GM20431 (cell line): ENCODE results near the gene UBAC2.

Source experiments
- in situ Hi-C: fragments of 300-500 bp; cut with MseI, MboI; formaldehyde crosslinking; loops from one replicate; pipeline ENCODE4 v1.15.0; 2020; ENCODE audit warnings: low sequenced_read_pairs; ENCODE audit not compliant: unreplicated experiment

The UBAC2 gene

DNA sequence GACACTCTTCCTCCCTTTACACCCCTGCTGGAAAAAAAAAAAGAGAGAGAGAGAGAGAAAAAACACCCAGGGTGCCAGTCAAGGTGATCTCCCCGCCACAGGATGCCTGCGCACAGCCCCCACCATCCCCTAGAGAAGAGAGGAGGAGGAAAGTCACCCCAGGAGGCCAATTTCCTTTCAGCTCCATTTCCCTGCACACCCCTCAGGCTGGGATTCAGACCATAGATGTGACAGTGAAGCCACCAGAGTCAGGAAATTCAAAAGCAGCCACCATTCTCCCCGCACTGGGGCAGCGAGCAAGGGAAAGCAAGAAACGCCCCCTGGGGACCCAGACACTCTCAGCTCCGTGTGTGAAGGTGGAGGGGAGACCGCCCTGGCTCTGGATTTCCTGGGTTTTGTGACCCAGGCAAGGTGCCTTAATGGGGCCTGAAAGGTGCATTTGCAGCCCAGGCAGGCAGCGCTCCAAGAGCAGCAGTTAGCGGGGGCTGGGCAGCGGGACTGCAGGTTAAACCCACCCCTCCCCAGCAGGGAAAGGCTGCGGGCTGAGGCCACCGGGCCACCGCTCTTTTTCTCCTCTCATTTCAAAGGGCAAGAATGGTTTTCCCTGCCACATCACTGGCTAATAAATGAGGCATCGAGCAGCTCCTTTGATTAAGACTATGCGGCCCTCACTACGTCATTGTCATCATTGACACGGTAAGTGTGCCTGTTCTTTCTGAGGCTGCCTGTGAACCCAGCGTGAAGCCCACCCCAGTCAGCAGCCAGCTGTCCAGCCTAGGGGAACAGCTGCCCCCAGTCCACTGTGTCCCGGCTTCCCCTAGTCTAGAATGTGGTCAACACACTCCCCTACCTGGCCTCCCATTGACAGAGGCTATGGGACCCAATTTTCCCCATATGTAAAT lies 216.8 kb downstream of the UBAC2 start:
- in situ Hi-C loops: no loop called here

GRCh38 chr13:99418103-99418842 lies 217.6 kb downstream of the UBAC2 start:
- in situ Hi-C loops: no loop called here

- in situ Hi-C loops: no loop called here
These were observed 218.1 kb downstream of the UBAC2 start for GRCh38 chr13:99418843-99419140.

DNA sequence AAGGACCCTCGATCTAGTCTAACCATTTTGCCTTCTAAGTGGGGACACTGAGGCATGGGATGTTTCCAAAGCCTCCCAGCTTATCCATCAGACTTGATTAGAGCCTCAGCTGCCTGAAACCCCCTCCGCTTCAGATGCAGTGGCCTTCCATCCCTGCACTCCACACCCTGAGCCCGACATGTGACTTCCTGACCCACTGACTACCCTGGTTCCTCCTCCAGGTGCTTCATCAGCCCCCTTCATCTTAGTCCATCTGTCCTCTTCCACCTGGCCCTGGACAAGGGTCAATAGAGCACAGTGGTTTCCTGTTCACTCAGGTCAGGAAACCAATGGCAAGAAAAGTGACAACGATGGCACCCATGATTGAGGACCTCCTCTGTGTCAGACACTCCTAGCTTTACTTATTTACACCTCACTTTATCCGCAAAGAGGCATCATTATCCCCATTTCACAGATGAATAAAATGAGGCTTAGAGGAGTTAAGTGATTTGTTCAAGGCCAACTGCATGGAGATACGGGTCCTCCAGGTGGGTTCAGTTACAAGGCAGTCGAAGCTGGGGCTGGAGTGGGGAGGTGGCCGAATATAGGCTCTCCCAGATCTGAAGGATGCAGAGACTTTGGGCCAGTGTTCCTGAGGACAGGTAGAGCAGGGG lies 219.1 kb downstream of the UBAC2 start:
- in situ Hi-C loops: no loop called here

GRCh38 chr13:99421271-99421670 lies 220.6 kb downstream of the UBAC2 start:
- in situ Hi-C loops: no loop called here

DNA sequence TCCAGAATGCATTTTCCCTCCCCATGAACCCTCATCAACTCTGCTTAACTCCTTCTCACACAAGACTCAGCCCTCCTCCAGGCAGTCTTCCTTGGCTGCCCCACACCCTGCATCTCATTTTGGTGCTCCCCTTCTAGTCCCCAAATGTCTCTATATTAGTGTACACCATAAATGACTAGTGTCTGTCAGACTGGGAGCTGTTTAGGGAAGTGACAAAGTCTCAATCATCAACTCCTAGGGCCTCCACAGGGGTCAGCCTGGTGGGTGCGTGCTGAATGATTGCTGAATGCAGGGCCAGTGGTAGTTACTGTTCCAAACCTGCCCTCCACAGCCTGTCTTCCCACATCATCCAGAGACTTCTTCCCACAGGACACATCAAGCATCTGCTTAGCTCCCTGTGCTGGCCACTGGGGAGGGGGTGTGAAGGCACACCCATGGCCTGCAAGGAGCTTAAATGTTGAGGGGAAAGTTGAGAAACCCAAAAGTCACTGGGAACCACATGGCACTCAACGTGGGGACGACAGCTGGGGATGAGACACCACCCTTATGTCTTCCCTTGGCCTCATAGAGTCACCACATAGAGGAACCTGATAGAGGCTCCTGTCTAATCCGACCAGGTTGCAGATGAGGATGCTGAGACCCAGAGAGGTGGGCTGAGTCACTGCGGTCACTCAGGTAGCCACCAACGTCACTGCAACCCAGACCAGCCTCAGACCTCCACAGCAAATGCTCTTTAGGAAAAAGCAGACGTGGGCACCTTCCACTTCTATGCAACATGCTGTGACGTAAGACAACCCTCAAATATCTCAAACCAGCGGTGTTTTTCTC lies 221.3 kb downstream of the UBAC2 start:
- in situ Hi-C loops: no loop called here

GRCh38 chr13:99422586-99423220 lies 222.0 kb downstream of the UBAC2 start:
- in situ Hi-C loops: no loop called here

GRCh38 chr13:99425485-99426341 lies 225.1 kb downstream of the UBAC2 start:
- in situ Hi-C loops: no loop called here

DNA sequence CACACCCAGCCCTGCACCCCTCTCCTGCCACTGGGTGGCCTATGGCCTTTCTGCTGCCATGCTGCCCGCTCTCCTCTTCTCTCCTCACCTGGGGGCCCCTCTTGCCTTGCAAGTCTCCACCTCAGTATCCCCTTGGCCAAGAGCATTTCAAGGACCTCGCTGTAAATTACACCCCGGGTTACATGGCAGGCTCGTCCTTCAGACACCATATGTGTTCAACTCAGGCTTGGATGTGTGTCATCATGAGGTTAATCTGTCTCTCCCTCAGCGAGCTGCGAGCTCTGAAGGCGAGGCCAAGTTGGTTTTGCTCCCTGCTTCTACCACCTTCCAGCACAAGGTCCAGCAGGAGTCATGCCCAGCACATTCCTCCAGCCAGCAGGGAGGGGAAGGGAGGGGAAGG lies 225.8 kb downstream of the UBAC2 start:
- in situ Hi-C loops: no loop called here

DNA sequence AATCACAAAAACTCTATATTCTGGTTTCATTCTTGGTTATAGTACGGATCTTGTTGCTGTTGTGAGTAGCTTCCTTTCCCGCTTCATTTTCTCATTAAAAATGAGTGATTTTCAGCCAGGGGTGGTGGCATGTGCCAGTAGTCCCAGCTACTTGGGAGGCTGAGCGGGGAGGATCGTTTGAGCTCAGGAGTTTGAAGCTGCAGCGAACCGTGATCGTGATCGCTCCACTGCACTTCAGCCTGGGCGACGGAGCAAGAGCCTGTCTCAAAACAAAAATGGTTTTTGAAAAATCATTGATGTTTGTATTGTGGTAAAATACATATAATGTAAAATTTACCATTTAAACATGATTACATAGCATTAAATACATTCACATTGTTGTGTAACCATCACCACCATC lies 229.0 kb downstream of the UBAC2 start:
- in situ Hi-C loops: loop anchor here (10.0 kb wide), 2 partner anchors 45 to 165 kb away; no protein-coding TSS in a partner anchor

DNA sequence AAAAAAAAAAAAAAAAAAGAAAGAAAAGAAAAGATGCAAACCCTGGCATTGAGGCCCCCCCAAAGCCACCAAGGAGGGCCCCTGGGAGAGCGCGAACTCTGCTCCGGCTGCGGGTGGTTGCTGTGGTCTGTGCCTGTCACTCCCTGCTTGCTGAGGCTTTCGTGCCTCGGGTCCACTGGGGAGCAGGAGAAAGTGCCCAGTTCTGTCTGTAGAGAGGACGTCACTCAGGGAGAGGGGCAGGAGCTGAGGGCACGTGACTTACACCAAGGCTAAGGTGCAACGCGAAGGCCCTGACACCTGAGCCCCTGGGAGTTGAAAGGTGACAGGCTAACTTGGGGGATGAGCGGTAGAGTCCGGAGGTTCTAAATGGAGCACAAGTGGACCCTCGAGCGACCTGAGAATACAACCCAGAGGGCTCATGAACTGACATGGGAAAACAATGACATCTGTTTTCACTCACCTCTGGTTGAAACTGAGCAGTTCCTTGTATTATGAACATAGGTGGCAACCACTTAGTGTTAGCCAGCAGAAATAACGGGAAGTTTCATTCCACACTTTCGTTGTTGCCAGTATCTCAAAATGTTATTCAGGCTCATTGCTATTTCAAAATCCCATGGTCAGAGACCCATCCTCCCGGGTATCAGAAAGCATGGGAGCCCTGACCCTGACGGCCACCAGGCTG lies 231.4 kb downstream of the UBAC2 start:
- in situ Hi-C loops: loop anchor here (10.0 kb wide), 2 partner anchors 47 to 167 kb away; no protein-coding TSS in a partner anchor

DNA sequence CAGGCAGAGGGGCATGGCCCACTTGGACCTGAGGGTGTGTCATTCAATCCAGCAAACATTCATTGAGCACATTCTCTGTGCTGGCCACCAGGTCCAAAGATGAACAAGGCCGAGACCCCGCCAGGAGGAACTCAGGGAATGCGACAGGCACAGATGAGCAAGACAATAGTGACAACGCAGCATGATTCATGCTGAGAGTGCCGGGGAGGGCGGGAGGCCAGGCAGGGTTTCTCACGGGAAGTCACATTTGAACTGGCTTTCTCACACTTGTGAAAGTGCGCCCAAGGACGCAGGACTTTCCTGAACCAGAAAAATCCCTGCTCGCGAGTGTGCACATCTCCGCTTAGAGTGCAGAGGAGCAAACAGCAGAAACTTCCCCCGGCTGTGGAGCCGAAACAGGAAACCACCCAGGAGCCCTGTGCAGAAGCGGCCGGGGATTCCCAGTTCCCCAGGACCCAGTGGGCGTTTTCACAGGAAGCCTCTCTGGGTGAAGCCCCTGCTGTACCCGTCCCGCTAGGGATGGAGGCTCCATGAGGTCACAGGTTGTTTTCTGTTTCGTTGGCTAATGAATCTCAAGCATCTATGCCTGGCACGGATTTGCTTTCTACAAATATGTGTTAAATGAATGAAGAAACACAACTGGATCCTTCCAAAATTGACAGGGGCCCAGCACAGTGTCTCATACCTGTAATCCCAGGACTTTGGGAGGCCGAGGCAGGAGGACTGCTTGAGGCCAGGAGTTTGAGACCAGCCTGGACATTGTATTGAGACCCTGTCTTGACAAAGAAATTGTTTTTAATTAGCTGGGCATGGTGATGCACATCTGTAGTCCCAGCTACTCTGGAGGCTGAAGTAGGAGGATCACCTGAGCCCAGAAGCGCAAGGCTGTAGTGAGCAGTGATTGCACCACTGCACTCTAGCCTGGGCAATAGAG lies 232.2 kb downstream of the UBAC2 start:
- in situ Hi-C loops: loop anchor here (10.0 kb wide), 2 partner anchors 48 to 168 kb away; no protein-coding TSS in a partner anchor

DNA sequence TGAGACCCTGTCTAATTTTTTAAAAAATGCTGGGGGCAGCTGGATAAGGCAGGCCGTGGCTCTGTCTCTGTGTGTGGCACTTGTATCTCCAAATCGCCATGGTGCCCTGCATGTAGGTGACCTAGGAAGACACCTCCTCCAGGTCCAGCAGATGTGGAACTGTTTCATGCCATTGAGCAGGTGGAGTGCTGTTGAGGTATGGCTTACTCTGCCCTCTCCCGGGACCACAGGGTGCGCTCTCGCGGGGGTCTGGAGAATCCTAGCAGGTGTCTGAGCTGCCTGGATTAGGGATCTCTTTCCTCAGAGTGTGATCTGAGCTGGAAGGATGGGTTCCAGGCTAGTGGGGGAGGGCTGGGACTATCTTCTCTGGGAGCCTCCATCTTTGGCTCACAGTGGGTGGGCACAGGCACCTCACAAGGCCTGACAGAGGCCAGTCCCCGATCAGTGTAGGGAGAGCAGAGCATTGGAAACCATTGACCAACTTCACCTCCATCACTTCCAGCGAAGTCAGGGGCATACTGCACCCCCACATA lies 233.0 kb downstream of the UBAC2 start:
- in situ Hi-C loops: loop anchor here (10.0 kb wide), 2 partner anchors 49 to 169 kb away; no protein-coding TSS in a partner anchor

DNA sequence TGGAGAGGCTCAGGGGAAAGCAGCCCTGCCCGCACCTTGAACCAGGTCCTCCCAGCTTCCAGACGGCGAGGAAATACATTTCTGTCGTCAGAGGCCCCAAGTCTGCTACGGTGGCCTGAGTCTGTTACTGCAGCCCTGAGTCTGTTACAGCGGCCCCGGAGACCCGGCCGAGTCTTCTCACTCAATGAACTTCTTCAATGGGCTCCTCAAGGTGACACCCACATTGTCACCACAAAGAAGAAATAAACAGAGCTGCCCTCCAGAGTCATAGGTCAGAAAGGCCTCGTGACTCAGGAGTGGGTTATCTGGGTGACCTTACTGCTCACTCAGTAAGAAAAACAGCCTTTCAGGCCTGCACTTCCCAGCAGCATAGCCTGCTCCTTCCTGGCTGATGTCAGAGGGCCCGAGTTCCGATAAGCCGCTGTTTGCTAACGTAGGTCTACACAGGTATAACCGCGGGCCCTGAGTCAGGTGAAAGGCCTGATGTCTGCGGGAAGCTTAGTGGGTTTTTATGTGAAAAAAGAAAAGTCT lies 233.7 kb downstream of the UBAC2 start:
- in situ Hi-C loops: loop anchor here (10.0 kb wide), 2 partner anchors 50 to 170 kb away; no protein-coding TSS in a partner anchor

DNA sequence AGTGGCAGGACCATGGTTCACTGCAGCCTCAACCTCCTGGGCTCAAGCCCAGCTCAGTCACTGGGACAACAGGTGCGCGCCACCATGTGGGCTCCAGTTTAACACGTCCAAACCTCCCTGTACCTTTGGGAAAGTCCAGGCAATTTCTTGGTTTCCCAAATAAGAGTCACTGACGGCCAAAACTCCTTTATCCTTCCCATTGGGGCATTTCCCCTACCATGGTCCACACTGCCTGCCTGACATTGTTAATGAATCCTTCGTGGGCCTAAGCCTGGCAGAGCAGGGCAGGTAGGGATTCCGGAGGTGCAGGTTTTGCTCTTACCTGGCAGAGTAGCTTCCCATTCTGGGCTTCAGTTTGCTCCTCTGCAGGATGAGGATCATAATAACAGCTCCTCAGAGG lies 234.5 kb downstream of the UBAC2 start:
- in situ Hi-C loops: loop anchor here (10.0 kb wide), 2 partner anchors 50 to 170 kb away; no protein-coding TSS in a partner anchor

DNA sequence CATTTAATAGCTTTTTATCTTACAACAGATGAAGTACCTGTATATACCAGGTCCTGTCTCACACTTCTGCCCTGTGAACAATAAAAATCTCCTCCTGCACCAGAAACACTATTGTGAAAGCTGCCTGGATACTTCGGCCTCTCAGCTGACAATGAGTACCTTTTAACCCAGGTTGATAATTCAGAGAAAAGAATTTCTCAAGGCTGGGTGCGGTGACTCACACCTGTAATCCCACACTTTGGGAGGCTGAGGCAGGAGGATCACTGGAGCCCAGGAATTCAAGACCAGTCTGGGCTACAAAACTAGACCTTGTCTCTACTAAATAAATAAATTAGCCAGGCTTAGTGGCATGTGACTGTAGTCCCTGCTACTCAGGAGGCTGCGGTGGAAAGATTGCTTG lies 235.3 kb downstream of the UBAC2 start:
- in situ Hi-C loops: loop anchor here (10.0 kb wide), 2 partner anchors 51 to 171 kb away; no protein-coding TSS in a partner anchor
